Fibroblast of lung (primary cell): ENCODE results near the gene ATG101. TPM values are rescaled to one million over a fixed set of nuclear protein-coding genes. Genes with fewer than 3 reads are reported as not detected.

Source experiments
- DNase-seq, 2 donors: peaks; one replicate each; pipeline versions ENCODE4 v3.0.0 to v3.0.0-alpha.2; 2010; ENCODE audit warnings: low read depth in 2 of 2
- H2AFZ ChIP-seq: 2 replicates; pipeline ENCODE4 v1.5.1; 2012; ENCODE audit warnings: low read length, control low read depth, inconsistent platforms
- H3K27ac ChIP-seq: 2 replicates; pipeline ENCODE4 v1.5.1; 2011; ENCODE audit warnings: low read length, control low read depth; ENCODE audit not compliant: insufficient read depth
- H3K27me3 ChIP-seq: 2 replicates; pipeline ENCODE4 v1.5.1; 2011; ENCODE audit warnings: mild to moderate bottlenecking, low read length; ENCODE audit not compliant: control insufficient read depth, insufficient read depth
- H3K36me3 ChIP-seq: 2 replicates; pipeline ENCODE4 v1.5.1; 2011; ENCODE audit warnings: low read length; ENCODE audit not compliant: control insufficient read depth, insufficient read depth
- H3K4me1 ChIP-seq: 2 replicates; pipeline ENCODE4 v1.5.1; 2011; ENCODE audit warnings: low read length; ENCODE audit not compliant: control insufficient read depth, insufficient read depth; ENCODE audit errors: extremely low read depth
- H3K4me2 ChIP-seq: 2 replicates; pipeline ENCODE4 v1.5.1; 2011; ENCODE audit warnings: low read length, control low read depth; ENCODE audit not compliant: insufficient read depth; ENCODE audit errors: extremely low read depth
- H3K4me3 ChIP-seq, 4 experiments: fragments of 200-600 bp in 1 of 4; sonication (generic) in 1 of 4; replicated peaks in 1 of 4; 2 replicates each; pipeline ENCODE4 v1.5.1; 2011 to 2016; ENCODE audit warnings: low read length in 4 of 4, low read depth in 3 of 4, mild to moderate bottlenecking in 3 of 4, control low read depth in 2 of 4, inconsistent platforms in 1 of 4, mixed read lengths in 1 of 4; ENCODE audit not compliant: insufficient read depth in 1 of 4; ENCODE audit errors: control extremely low read depth in 1 of 4
- H3K79me2 ChIP-seq: 2 replicates; pipeline ENCODE4 v1.5.1; 2012; ENCODE audit warnings: mild to moderate bottlenecking, low read length, inconsistent platforms; ENCODE audit not compliant: control insufficient read depth, insufficient read depth
- H3K9ac ChIP-seq: 2 replicates; pipeline ENCODE4 v1.5.1; 2011; ENCODE audit warnings: mild to moderate bottlenecking, low read length, control low read depth; ENCODE audit not compliant: insufficient read depth
- H3K9me3 ChIP-seq: 2 replicates; pipeline ENCODE4 v1.5.1; 2012; ENCODE audit warnings: low read depth, low read length; ENCODE audit not compliant: control insufficient read depth, insufficient read depth
- H4K20me1 ChIP-seq: 2 replicates; pipeline ENCODE4 v1.5.1; 2011; ENCODE audit warnings: low read length; ENCODE audit not compliant: control insufficient read depth, insufficient read depth; ENCODE audit errors: extremely low read depth
- EZH2 ChIP-seq: IDR thresholded peaks from 2 replicates; pipeline ENCODE4 v1.5.1; 2012; ENCODE audit warnings: low read length, control low read depth, mild to moderate bottlenecking; ENCODE audit errors: missing control alignments
- polyA plus RNA-seq, 2 donors: library from polyadenylated mRNA; depleted of rRNA in 1 of 2; stranded (reverse) in 1 of 2; unstranded in 1 of 2; fragments of >200 nt; gene quantifications; 2 replicates each; pipeline ENCODE4 v1.2.1, GENCODE V29; 2011 to 2012; ENCODE audit warnings: missing spikeins in 1 of 2
- total RNA-seq: library from RNA; depleted of rRNA; stranded (reverse); fragments of >200 nt; gene quantifications from 2 replicates; pipeline ENCODE4 v1.2.1, GENCODE V29; 2014
- TF ChIP-seq, protein P1 (sequence below), 2 donors: IDR thresholded peaks in 1 of 2; conservative IDR thresholded peaks in 1 of 2; 1 replicate in 1 of 2; 2 replicates in 1 of 2; pipeline ENCODE4 v1.5.1; 2011 to 2012; ENCODE audit warnings: low read length in 2 of 2, control low read depth in 1 of 2, inconsistent platforms in 1 of 2, low read depth in 1 of 2, mild to moderate bottlenecking in 1 of 2

ATG101 gene
- total and polyA plus RNA-seq, 2 donors (not counting 1 experiment from before 2014, with no cell fraction given): 82.9 to 90.3 TPM

DNA sequence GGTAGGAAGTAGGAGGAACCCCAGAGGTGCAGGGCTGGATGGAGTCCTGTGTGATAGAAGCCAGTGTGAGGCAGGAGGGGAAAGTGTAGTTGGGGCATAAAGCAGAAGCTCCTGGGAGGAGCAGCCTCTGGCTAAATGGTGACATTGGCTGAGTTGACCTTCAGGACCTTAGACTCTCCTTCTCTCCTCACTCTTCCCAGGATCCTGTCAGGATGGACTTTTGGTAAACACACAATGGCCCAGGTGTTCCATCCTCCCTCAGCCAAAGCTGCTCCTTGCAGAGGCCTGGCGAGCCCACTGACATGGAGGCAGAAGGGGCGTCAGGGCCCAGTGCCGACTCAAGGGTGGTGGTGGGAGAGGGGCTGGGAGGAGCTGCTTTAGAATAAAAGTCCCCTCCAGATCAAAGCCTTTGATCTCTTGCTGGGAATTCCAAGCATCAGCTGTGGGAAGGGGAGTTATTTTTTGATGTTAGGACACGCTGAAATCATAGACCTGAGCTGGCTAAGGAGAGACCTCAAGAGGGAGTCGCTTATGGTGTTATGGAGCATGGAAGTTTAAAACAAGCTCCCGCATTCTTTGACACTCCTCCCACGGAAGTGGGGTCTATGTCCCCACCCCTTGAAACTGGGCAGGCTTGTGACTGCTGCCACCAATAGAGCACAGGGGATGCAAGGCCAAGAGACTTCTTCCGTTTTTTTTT is 53.9 kb downstream of the ATG101 start:
- H3K4me1 ChIP-seq: peaks cover 3% of the 10 kb centered on the region
- no peaks in the 10 kb centered on the region for H3K9me3 ChIP-seq
- no peak for DNase-seq
- TF ChIP-seq EZH2: no peak
- TF ChIP-seq, protein P1, sequence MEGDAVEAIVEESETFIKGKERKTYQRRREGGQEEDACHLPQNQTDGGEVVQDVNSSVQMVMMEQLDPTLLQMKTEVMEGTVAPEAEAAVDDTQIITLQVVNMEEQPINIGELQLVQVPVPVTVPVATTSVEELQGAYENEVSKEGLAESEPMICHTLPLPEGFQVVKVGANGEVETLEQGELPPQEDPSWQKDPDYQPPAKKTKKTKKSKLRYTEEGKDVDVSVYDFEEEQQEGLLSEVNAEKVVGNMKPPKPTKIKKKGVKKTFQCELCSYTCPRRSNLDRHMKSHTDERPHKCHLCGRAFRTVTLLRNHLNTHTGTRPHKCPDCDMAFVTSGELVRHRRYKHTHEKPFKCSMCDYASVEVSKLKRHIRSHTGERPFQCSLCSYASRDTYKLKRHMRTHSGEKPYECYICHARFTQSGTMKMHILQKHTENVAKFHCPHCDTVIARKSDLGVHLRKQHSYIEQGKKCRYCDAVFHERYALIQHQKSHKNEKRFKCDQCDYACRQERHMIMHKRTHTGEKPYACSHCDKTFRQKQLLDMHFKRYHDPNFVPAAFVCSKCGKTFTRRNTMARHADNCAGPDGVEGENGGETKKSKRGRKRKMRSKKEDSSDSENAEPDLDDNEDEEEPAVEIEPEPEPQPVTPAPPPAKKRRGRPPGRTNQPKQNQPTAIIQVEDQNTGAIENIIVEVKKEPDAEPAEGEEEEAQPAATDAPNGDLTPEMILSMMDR (conservative IDR thresholded peaks at IDR 0.05 in 1 of 2, IDR thresholded peaks at IDR 0.05 in 1 of 2; ENCODE audit: low read depth in 1 of 2, low read length in 2 of 2): no peak
- H3K4me2 ChIP-seq: no peak overlapping the region
- H4K20me1 ChIP-seq: no peaks in the 10 kb centered on the region
- no peak overlapping the region for H3K9ac ChIP-seq
- H2AFZ ChIP-seq: no peak overlapping the region
- H3K27ac ChIP-seq: no peak overlapping the region
- H3K79me2 ChIP-seq: no peaks in the 10 kb centered on the region
- no peak overlapping the region for H3K4me3 ChIP-seq
- H3K27me3 ChIP-seq: peaks cover 7% of the 10 kb centered on the region
- H3K36me3 ChIP-seq: no peaks in the 10 kb centered on the region

DNA sequence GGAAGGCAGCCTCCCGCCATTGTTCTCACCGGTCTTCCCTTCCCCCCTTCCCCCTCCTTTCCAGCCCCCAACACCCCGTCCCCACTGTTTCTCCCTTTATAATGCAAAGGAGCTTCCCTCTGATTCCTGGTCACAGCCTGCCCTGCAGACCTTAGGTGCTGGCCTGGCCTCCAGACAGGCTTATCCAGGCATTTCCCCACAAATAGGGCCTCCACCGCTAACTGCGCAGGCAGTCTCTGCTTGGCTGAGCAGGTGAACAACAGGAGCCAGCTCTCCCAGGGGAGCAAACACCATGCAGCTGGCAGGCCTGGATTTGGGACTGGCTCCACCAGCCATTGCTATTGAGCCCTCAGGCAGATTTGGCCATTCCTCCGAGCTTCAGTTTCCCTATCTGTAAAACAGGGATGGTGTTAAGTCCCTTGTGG is 55.7 kb downstream of the ATG101 start:
- Histone ChIP-seq H3K36me3 (no peaks in the 10 kb centered on the region), H3K9me3 (no peaks in the 10 kb centered on the region), H3K27me3 (peaks cover 7% of the 10 kb centered on the region), H3K4me2 (no peak overlapping the region), H3K9ac (no peak overlapping the region), H3K79me2 (no peaks in the 10 kb centered on the region), H3K4me3 (no peak overlapping the region), H3K4me1 (peaks cover 3% of the 10 kb centered on the region), H4K20me1 (no peaks in the 10 kb centered on the region), H2AFZ (no peak overlapping the region), H3K27ac (no peak overlapping the region)
- no peak for DNase-seq
- no peak for TF ChIP-seq EZH2
- TF ChIP-seq, protein P1 (conservative IDR thresholded peaks at IDR 0.05 in 1 of 2, IDR thresholded peaks at IDR 0.05 in 1 of 2; ENCODE audit: low read depth in 1 of 2, low read length in 2 of 2): no peak

DNA sequence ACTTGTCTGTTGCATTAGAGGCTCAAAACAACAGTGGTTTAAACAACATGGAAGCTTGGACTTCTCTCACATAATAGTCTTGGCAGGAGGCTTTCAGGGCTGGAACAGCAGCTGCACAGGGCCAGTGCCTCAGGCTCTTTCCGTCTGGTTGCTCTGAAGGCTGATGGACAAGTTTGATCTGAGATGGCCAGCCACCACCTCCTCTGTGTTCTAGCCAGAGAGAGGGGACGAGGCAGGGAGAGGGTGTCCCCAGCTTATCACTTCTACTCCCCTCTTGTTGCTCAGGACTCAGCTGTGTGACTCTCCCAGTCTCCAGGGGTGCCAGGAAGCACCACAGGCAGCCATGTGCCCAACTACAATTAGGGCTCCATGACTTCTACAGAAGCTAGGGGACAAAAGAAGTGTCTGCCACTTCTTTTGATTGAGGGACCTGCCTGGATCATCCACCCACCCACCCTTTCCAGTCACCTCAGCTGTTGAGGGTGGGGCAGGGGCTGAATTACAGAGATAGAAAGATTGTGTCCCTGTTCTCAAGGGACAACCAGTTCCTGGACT is 56.3 kb downstream of the ATG101 start:
- Histone ChIP-seq H3K27ac (no peak overlapping the region), H3K4me2 (no peak overlapping the region), H2AFZ (no peak overlapping the region), H3K27me3 (peaks cover 7% of the 10 kb centered on the region), H3K9ac (no peak overlapping the region), H3K79me2 (no peaks in the 10 kb centered on the region), H4K20me1 (no peaks in the 10 kb centered on the region), H3K4me1 (peaks cover 3% of the 10 kb centered on the region), H3K9me3 (no peaks in the 10 kb centered on the region), H3K36me3 (no peaks in the 10 kb centered on the region), H3K4me3 (no peak overlapping the region)
- no peak for DNase-seq
- TF ChIP-seq EZH2: no peak
- TF ChIP-seq, protein P1 (conservative IDR thresholded peaks at IDR 0.05 in 1 of 2, IDR thresholded peaks at IDR 0.05 in 1 of 2; ENCODE audit: low read depth in 1 of 2, low read length in 2 of 2): no peak

Other genes starting within 250 kb of the ATG101 start
- 0.17 and 0.26 TPM in 2 replicates for gene FIGNL2, start 221.3 kb upstream of the ATG101 start, total RNA-seq
- gene FIGNL2, start 221.3 kb upstream of the ATG101 start, polyA plus RNA-seq: 0.06 and 0.07 TPM in 2 replicates
- under 0.01 TPM in 1 of 2 replicates, not detected in the other for gene ANKRD33, start 181.9 kb upstream of the ATG101 start, total RNA-seq
- 0.17 TPM in 1 of 2 replicates, not detected in the other for gene ANKRD33, start 181.9 kb upstream of the ATG101 start, polyA plus RNA-seq
- 20.8 and 36.2 TPM in 2 replicates for gene ACVRL1, start 162.5 kb upstream of the ATG101 start, total RNA-seq
- gene ACVRL1, start 162.5 kb upstream of the ATG101 start, polyA plus RNA-seq: 8.9 and 15.0 TPM in 2 replicates
- 11.3 and 12.4 TPM in 2 replicates for gene ACVR1B, start 118.3 kb upstream of the ATG101 start, total RNA-seq
- gene ACVR1B, start 118.3 kb upstream of the ATG101 start, polyA plus RNA-seq: 13.0 and 13.6 TPM in 2 replicates
- gene TAMALIN, start 63.0 kb upstream of the ATG101 start, total RNA-seq: 11.3 and 12.1 TPM in 2 replicates
- gene TAMALIN, start 63.0 kb upstream of the ATG101 start, polyA plus RNA-seq: 4.9 and 5.3 TPM in 2 replicates
- gene NR4A1, start 18.5 kb upstream of the ATG101 start, total RNA-seq: 2.1 and 3.8 TPM in 2 replicates
- 4.1 and 15.9 TPM in 2 replicates for gene NR4A1, start 18.5 kb upstream of the ATG101 start, polyA plus RNA-seq
- gene SMIM41, start 9.7 kb downstream of the ATG101 start, total RNA-seq: 2.0 and 2.1 TPM in 2 replicates
- 1.9 and 4.8 TPM in 2 replicates for gene SMIM41, start 9.7 kb downstream of the ATG101 start, polyA plus RNA-seq
- under 0.01 and 0.17 TPM in 2 replicates for gene KRT80, start 122.0 kb downstream of the ATG101 start, total RNA-seq
- gene KRT80, start 122.0 kb downstream of the ATG101 start, polyA plus RNA-seq: 0.90 and 1.0 TPM in 2 replicates
- 3.1 and 3.5 TPM in 2 replicates for gene KRT7, start 163.3 kb downstream of the ATG101 start, total RNA-seq
- 3.1 and 8.6 TPM in 2 replicates for gene KRT7, start 163.3 kb downstream of the ATG101 start, polyA plus RNA-seq
- 0.17 TPM in 1 of 2 replicates, not detected in the other for gene KRT86, start 204.7 kb downstream of the ATG101 start, total RNA-seq
- gene KRT86, start 204.7 kb downstream of the ATG101 start, polyA plus RNA-seq: 0.02 TPM in 1 of 2 replicates, not detected in the other
- gene KRT81, start 221.6 kb downstream of the ATG101 start, total RNA-seq: not detected in 2 replicates
- gene KRT81, start 221.6 kb downstream of the ATG101 start, polyA plus RNA-seq: not detected in 2 replicates